K562 (cell line): ENCODE data around the gene SART3.

ENCODE experiments used
- CGGBP1 ChIP-seq: fragments of 250-450 bp; sonication (Bioruptor Pico); IDR thresholded peaks from 2 replicates; pipeline ENCODE4 v1.9.0; 2021; ENCODE audit warnings: mild to moderate bottlenecking
- CHD2 ChIP-seq: IDR thresholded peaks from 2 replicates; pipeline ENCODE4 v1.6.1; 2011; ENCODE audit warnings: low read depth, low read length
- CTCF ChIP-seq, 3 experiments: IDR thresholded peaks in 2 of 3; conservative IDR thresholded peaks in 1 of 3; 2 replicates each; pipeline ENCODE4 v1.5.1; 2011 to 2012; ENCODE audit warnings: low read length in 3 of 3, mild to moderate bottlenecking in 3 of 3, control low read depth in 2 of 3, improper control_type of control experiment in 1 of 3, inconsistent platforms in 1 of 3, low read depth in 1 of 3, mixed read lengths in 1 of 3, moderate library complexity in 1 of 3; ENCODE audit not compliant: insufficient read depth in 2 of 3
- MECOM ChIP-seq: fragments of 250-450 bp; sonication (Bioruptor Pico); IDR thresholded peaks from 2 replicates; pipeline ENCODE4 v1.8.0; 2022; ENCODE audit warnings: inconsistent platforms
- MEF2D ChIP-seq: conservative IDR thresholded peaks from 2 replicates; pipeline ENCODE4 v1.6.1; 2016; ENCODE audit warnings: low read depth, missing genetic modification characterization, missing compliant biosample characterization
- NFXL1 ChIP-seq: fragments of 450-650 bp; formaldehyde crosslinking; IDR thresholded peaks from 2 replicates; pipeline ENCODE4 v1.4.0; 2021; ENCODE audit warnings: mild to moderate bottlenecking
- SMAD1 ChIP-seq: fragments of 150-350 bp; IDR thresholded peaks from 2 replicates; pipeline ENCODE4 v1.6.1; 2014; ENCODE audit warnings: low read length, low read depth; ENCODE audit not compliant: partially characterized antibody
- SP1 ChIP-seq: sonication (generic); formaldehyde crosslinking; IDR thresholded peaks from 2 replicates; pipeline ENCODE4 v1.8.1; 2022; ENCODE audit warnings: mild to moderate bottlenecking, missing genetic modification reagents
- ZBTB26 ChIP-seq: fragments of 450-650 bp; formaldehyde crosslinking; IDR thresholded peaks from 2 replicates; pipeline ENCODE4 v1.4.0; 2022; ENCODE audit warnings: missing genetic modification characterization
- ZFX ChIP-seq: sonication (generic); formaldehyde crosslinking; IDR thresholded peaks from 2 replicates; pipeline ENCODE4 v1.8.0; 2022; ENCODE audit warnings: mild to moderate bottlenecking, missing genetic modification reagents, moderate library complexity
- ZNF121 ChIP-seq: sonication (generic); formaldehyde crosslinking; conservative IDR thresholded peaks from 2 replicates; pipeline ENCODE4 v1.8.0; 2022; ENCODE audit warnings: missing genetic modification reagents
- ZNF384 ChIP-seq: IDR thresholded peaks from 2 replicates; pipeline ENCODE4 v1.6.1; 2012; ENCODE audit warnings: low read depth, low read length, improper control_type of control experiment

- no peak for TF ChIP-seq NFXL1 (CRISPR knock-in tag)
- no peak for TF ChIP-seq MECOM (CRISPR knock-in tag)
- no peak for TF ChIP-seq ZBTB26 (CRISPR knock-in tag)
- no peak for TF ChIP-seq MEF2D
- no peak for TF ChIP-seq ZFX (CRISPR knock-in tag)
- no peak for TF ChIP-seq CGGBP1
- TF ChIP-seq SMAD1 = no peak
- no peak for TF ChIP-seq CHD2
- no peak for TF ChIP-seq SP1
- no peak for TF ChIP-seq CTCF (IDR thresholded peaks at IDR 0.05 in 2 of 3, conservative IDR thresholded peaks at IDR 0.05 in 1 of 3; ENCODE audit: insufficient read depth in 2 of 3, low read depth in 1 of 3, low read length in 3 of 3)
- TF ChIP-seq ZNF384 = no peak
- TF ChIP-seq ZNF121 (CRISPR knock-in tag) = no peak
Observed at GRCh38 chr12:108610336-108610815, 49.4 kb upstream of the SART3 start.
